B cell (primary cell): ENCODE data around the gene MYH3.

Source experiments
- EZH2 ChIP-seq: IDR thresholded peaks from 2 replicates; pipeline ENCODE4 v1.6.1; 2012; ENCODE audit warnings: borderline replicate concordance, low read depth, mild to moderate bottlenecking, moderate library complexity, low read length; ENCODE audit not compliant: insufficient read depth, poor library complexity, severe bottlenecking
- TF ChIP-seq, protein P1 (sequence below): fragments of 200-600 bp; IDR thresholded peaks from one replicate; pipeline ENCODE4 v1.8.0; 2022; ENCODE audit warnings: antibody characterized with exemption, mild to moderate bottlenecking

DNA sequence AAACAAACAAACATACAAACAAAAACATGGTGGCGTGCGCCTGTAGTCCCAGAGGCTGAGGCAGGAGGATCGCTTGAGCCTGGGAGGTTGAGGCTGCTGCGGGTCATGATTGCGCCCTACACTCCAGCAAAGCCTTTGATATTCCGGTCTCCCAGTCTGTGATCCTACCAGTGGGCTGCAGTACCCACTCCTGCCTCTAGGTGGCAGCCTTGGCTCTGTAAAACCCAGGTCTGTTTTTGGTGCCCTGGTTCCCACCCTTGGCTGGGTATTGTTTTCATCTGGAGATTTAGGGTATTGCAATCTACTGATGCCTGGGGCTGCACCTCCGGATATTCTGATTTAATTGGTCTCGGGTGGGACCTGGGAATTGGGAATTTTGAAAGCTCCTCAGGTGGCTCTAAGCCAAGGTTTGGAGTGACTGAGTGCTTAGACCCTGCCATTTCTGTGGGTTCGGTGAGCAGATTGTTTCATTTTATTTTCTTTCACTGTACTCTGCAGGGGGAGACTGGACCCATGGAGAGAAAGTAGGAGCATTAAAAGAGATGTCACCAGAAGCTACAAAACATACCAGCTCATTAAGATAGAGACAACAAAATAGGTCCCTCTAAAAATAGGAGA lies 40.5 kb downstream of the MYH3 start:
- TF ChIP-seq, protein P1, sequence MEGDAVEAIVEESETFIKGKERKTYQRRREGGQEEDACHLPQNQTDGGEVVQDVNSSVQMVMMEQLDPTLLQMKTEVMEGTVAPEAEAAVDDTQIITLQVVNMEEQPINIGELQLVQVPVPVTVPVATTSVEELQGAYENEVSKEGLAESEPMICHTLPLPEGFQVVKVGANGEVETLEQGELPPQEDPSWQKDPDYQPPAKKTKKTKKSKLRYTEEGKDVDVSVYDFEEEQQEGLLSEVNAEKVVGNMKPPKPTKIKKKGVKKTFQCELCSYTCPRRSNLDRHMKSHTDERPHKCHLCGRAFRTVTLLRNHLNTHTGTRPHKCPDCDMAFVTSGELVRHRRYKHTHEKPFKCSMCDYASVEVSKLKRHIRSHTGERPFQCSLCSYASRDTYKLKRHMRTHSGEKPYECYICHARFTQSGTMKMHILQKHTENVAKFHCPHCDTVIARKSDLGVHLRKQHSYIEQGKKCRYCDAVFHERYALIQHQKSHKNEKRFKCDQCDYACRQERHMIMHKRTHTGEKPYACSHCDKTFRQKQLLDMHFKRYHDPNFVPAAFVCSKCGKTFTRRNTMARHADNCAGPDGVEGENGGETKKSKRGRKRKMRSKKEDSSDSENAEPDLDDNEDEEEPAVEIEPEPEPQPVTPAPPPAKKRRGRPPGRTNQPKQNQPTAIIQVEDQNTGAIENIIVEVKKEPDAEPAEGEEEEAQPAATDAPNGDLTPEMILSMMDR = peak; percentile 100
- TF ChIP-seq EZH2 = no peak
